Measurements from ENCODE around the gene MED27.
A peak's percentile ranks its signal among the peaks of the same experiment; 100 is the strongest.
"Not testable (repeated sequence)": the region's sequence is repeated elsewhere in the genome, so short reads cannot be mapped to it uniquely, and the experiment has no call there.

MED27 gene

DNA sequence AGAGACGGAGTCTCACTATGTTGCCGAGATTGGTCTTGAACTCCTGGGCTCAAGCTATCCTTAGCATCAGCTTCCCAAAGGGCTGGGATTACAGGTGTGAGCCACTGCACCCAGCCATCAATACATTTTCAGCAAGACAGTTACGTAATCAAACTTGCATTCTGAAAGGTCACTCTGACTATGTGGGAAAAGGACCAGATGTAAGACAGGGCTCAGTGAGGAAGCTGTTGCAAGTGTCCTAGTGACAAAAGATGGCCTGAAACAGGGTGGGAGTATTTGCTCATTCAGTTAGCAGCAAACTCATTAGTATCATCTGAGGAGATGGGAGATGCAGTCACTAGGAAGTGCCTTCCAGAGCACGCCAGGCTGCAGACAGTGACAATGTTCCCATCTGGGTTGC, 16.9 kb downstream of the MED27 start:
- no peak overlapping the region for H2AK5ac ChIP-seq (ENCODE audit: low read length)
- H3K4me3 ChIP-seq (ENCODE audit: low read depth, low read length) = no peak overlapping the region
- H3K36me3 ChIP-seq (ENCODE audit: control insufficient read depth in 1 of 2, insufficient read depth in 2 of 2, low read length in 2 of 2) = peaks cover 0 to 6% of the 10 kb centered on the region in 2 experiments
- no peaks in the 10 kb centered on the region for H3K79me1 ChIP-seq (ENCODE audit: low read length)
- no peak overlapping the region for H4K91ac ChIP-seq (ENCODE audit: low read depth, low read length)
- no peak overlapping the region for H3K9ac ChIP-seq (ENCODE audit: low read length)
- no peak for DNase-seq
- H3K4ac ChIP-seq (ENCODE audit: low read depth, low read length) = no peak overlapping the region
- H2BK120ac ChIP-seq (ENCODE audit: insufficient read depth, low read length, poor library complexity) = no peak overlapping the region
- H3K4me2 ChIP-seq (ENCODE audit: low read length) = peak overlapping the region; percentile 8
- no peak overlapping the region for H2BK5ac ChIP-seq (ENCODE audit: low read depth, low read length, poor library complexity)
- no peak overlapping the region for H4K8ac ChIP-seq (ENCODE audit: low read depth, low read length)
- H2AFZ ChIP-seq (ENCODE audit: insufficient read depth, low read length, poor library complexity) = no peak overlapping the region
- H3K23ac ChIP-seq (ENCODE audit: low read length) = no peak overlapping the region
- H3K27me3 ChIP-seq (ENCODE audit: insufficient read depth, low read length) = no peaks in the 10 kb centered on the region
- peak overlapping the region; percentile 1 for H3K27ac ChIP-seq (ENCODE audit: low read depth, low read length)
- no peak overlapping the region for H3K18ac ChIP-seq (ENCODE audit: low read length)
- no peak overlapping the region for H2BK12ac ChIP-seq (ENCODE audit: low read length)
- no peak overlapping the region for H4K12ac ChIP-seq (ENCODE audit: low read depth, low read length)
- no CpG with 5 or more reads among the region's 4 CpGs for WGBS (ENCODE audit: extremely low coverage, insufficient coverage, insufficient read length)
- H3K14ac ChIP-seq (ENCODE audit: low read length) = no peak overlapping the region
- no peaks in the 10 kb centered on the region for H3K9me3 ChIP-seq (ENCODE audit: insufficient read depth, low read depth, low read length)
- H3K79me2 ChIP-seq (ENCODE audit: control insufficient read depth, insufficient read depth, low read length, poor library complexity) = no peaks in the 10 kb centered on the region
- peaks cover 10 to 16% of the 10 kb centered on the region in 2 experiments for H3K4me1 ChIP-seq (ENCODE audit: control insufficient read depth in 1 of 2, insufficient read depth in 2 of 2, low read length in 2 of 2)

DNA sequence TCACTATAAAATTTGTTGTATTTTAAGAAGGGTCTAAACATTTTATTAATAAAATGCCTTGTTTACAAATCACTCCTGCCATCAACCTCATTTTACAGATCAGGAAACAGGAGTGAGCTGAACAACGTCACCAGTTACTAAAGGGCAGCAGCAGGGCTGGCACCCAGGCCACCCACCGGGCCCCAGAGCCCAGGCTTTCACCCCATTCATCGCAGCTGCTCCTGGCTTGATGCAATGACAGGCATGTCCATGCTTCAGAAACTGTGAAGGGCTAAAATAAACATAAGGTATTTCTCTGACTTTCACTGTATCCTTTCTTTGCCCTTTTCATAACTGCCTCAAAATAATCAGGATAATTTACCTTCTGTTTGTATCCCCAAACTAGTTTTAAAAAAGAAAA, 18.1 kb downstream of the MED27 start:
- no peak overlapping the region for H3K14ac ChIP-seq (ENCODE audit: low read length)
- peaks cover 10 to 16% of the 10 kb centered on the region in 2 experiments for H3K4me1 ChIP-seq (ENCODE audit: control insufficient read depth in 1 of 2, insufficient read depth in 2 of 2, low read length in 2 of 2)
- no peak overlapping the region for H3K4ac ChIP-seq (ENCODE audit: low read depth, low read length)
- no CpG with 5 or more reads among the region's 3 CpGs for WGBS (ENCODE audit: extremely low coverage, insufficient coverage, insufficient read length)
- H2BK5ac ChIP-seq (ENCODE audit: low read depth, low read length, poor library complexity) = no peak overlapping the region
- no peak overlapping the region for H4K12ac ChIP-seq (ENCODE audit: low read depth, low read length)
- H3K79me1 ChIP-seq (ENCODE audit: low read length) = no peaks in the 10 kb centered on the region
- H4K91ac ChIP-seq (ENCODE audit: low read depth, low read length) = no peak overlapping the region
- no peaks in the 10 kb centered on the region for H3K27me3 ChIP-seq (ENCODE audit: insufficient read depth, low read length)
- H2BK12ac ChIP-seq (ENCODE audit: low read length) = no peak overlapping the region
- no peak overlapping the region for H4K8ac ChIP-seq (ENCODE audit: low read depth, low read length)
- no peak overlapping the region for H3K18ac ChIP-seq (ENCODE audit: low read length)
- no peak overlapping the region for H3K27ac ChIP-seq (ENCODE audit: low read depth, low read length)
- no peak overlapping the region for H3K4me2 ChIP-seq (ENCODE audit: low read length)
- H2BK120ac ChIP-seq (ENCODE audit: insufficient read depth, low read length, poor library complexity) = no peak overlapping the region
- no peak overlapping the region for H3K4me3 ChIP-seq (ENCODE audit: low read depth, low read length)
- DNase-seq = no peak
- no peak overlapping the region for H2AK5ac ChIP-seq (ENCODE audit: low read length)
- H3K9ac ChIP-seq (ENCODE audit: low read length) = no peak overlapping the region
- H2AFZ ChIP-seq (ENCODE audit: insufficient read depth, low read length, poor library complexity) = no peak overlapping the region
- H3K36me3 ChIP-seq (ENCODE audit: control insufficient read depth in 1 of 2, insufficient read depth in 2 of 2, low read length in 2 of 2) = peaks cover 0 to 5% of the 10 kb centered on the region in 2 experiments
- no peaks in the 10 kb centered on the region for H3K9me3 ChIP-seq (ENCODE audit: insufficient read depth, low read depth, low read length)
- H3K23ac ChIP-seq (ENCODE audit: low read length) = no peak overlapping the region
- no peaks in the 10 kb centered on the region for H3K79me2 ChIP-seq (ENCODE audit: control insufficient read depth, insufficient read depth, low read length, poor library complexity)

DNA sequence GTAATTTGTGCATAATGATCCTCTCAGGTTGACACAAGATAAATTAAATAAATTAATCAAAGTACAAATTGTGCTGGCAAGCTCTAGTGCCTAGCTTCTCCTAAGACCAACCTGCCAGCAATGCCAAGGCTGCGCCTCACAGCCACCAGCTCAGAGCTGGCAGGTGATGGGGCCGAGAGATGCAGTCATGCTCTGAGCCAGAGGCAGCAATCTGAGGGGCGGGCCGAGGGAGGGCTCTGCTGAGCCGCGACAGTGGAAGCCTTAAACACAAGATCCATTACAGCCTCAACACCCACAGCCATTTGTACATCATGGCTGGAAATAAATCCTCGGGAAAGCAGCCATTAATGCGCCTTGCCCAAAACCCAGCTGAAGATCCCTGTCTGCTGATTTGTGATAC, 20.3 kb downstream of the MED27 start:
- Histone ChIP-seq H3K18ac (ENCODE audit: low read length) (no peak overlapping the region), H3K36me3 (ENCODE audit: control insufficient read depth in 1 of 2, insufficient read depth in 2 of 2, low read length in 2 of 2) (no peaks in the 10 kb centered on the region), H3K79me1 (ENCODE audit: low read length) (no peaks in the 10 kb centered on the region), H3K4me3 (ENCODE audit: low read depth, low read length) (no peak overlapping the region), H2AFZ (ENCODE audit: insufficient read depth, low read length, poor library complexity) (no peak overlapping the region), H3K9ac (ENCODE audit: low read length) (no peak overlapping the region), H3K27me3 (ENCODE audit: insufficient read depth, low read length) (no peaks in the 10 kb centered on the region), H3K4me1 (ENCODE audit: control insufficient read depth in 1 of 2, insufficient read depth in 2 of 2, low read length in 2 of 2) (peaks cover 8 to 11% of the 10 kb centered on the region in 2 experiments), H2BK5ac (ENCODE audit: low read depth, low read length, poor library complexity) (no peak overlapping the region), H3K4ac (ENCODE audit: low read depth, low read length) (no peak overlapping the region), H3K27ac (ENCODE audit: low read depth, low read length) (no peak overlapping the region), H2BK120ac (ENCODE audit: insufficient read depth, low read length, poor library complexity) (no peak overlapping the region), H2BK12ac (ENCODE audit: low read length) (no peak overlapping the region), H3K4me2 (ENCODE audit: low read length) (no peak overlapping the region), H4K91ac (ENCODE audit: low read depth, low read length) (no peak overlapping the region), H2AK5ac (ENCODE audit: low read length) (no peak overlapping the region), H3K14ac (ENCODE audit: low read length) (no peak overlapping the region), H3K23ac (ENCODE audit: low read length) (no peak overlapping the region), H3K9me3 (ENCODE audit: insufficient read depth, low read depth, low read length) (no peaks in the 10 kb centered on the region), H4K12ac (ENCODE audit: low read depth, low read length) (no peak overlapping the region), H4K8ac (ENCODE audit: low read depth, low read length) (no peak overlapping the region), H3K79me2 (ENCODE audit: control insufficient read depth, insufficient read depth, low read length, poor library complexity) (no peaks in the 10 kb centered on the region)
- no CpG with 5 or more reads among the region's 8 CpGs for WGBS (ENCODE audit: extremely low coverage, insufficient coverage, insufficient read length)
- no peak for DNase-seq

DNA sequence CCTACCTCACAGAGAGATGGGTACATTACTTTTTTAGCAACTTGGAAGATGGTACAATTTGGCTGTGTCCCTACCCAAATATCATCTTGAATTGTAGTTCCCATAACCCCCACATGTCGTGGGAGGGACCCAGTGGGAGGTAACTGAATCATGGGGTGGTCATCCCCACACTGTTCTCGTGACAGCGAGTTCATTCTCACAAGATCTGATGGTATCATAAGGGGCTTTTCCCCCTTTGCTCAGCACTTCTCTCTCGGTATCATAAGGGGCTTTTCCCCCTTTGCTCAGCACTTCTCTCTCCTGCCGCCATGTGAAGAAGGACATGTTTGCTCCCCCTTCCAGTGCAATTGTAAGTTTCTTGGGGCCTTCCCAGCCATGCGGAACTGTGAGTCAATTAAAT, 21.4 kb downstream of the MED27 start:
- not testable (repeated sequence) for H3K4ac ChIP-seq (ENCODE audit: low read depth, low read length); H3K4me2 ChIP-seq (ENCODE audit: low read length); H2AK5ac ChIP-seq (ENCODE audit: low read length); H3K4me1 ChIP-seq (ENCODE audit: control insufficient read depth in 1 of 2, insufficient read depth in 2 of 2, low read length in 2 of 2); H3K9ac ChIP-seq (ENCODE audit: low read length); H4K91ac ChIP-seq (ENCODE audit: low read depth, low read length); H2BK120ac ChIP-seq (ENCODE audit: insufficient read depth, low read length, poor library complexity); H3K4me3 ChIP-seq (ENCODE audit: low read depth, low read length); H3K79me1 ChIP-seq (ENCODE audit: low read length); DNase-seq; H3K79me2 ChIP-seq (ENCODE audit: control insufficient read depth, insufficient read depth, low read length, poor library complexity); H4K12ac ChIP-seq (ENCODE audit: low read depth, low read length); H3K9me3 ChIP-seq (ENCODE audit: insufficient read depth, low read depth, low read length); H2BK12ac ChIP-seq (ENCODE audit: low read length); H4K8ac ChIP-seq (ENCODE audit: low read depth, low read length); H3K14ac ChIP-seq (ENCODE audit: low read length); H2AFZ ChIP-seq (ENCODE audit: insufficient read depth, low read length, poor library complexity); H3K36me3 ChIP-seq (ENCODE audit: control insufficient read depth in 1 of 2, insufficient read depth in 2 of 2, low read length in 2 of 2); H2BK5ac ChIP-seq (ENCODE audit: low read depth, low read length, poor library complexity); H3K23ac ChIP-seq (ENCODE audit: low read length); H3K18ac ChIP-seq (ENCODE audit: low read length); H3K27me3 ChIP-seq (ENCODE audit: insufficient read depth, low read length); H3K27ac ChIP-seq (ENCODE audit: low read depth, low read length)
- WGBS (ENCODE audit: extremely low coverage, insufficient coverage, insufficient read length) = no CpG with 5 or more reads among the region's 6 CpGs

Data from trophoblast cell (in vitro differentiated cells and primary cell).